Calu3 (cell line): ENCODE results near the gene OXSR1. TPM values are rescaled to one million over a fixed set of nuclear protein-coding genes. Genes with fewer than 3 reads are reported as not detected.
A peak's percentile ranks its signal among the peaks of the same experiment; 100 is the strongest.

Experiments used
- BruUV-seq: library from RNA; stranded (reverse); fragments of 400-500 nt; replicated peaks from 2 replicates; lab custom pipeline; 2021; lab: Mats Ljungman, UMichigan
- CTCF ChIA-PET: fragments of 300-600 bp; sonication (Branson Sonifier 250); formaldehyde crosslinking; loops from one replicate; lab custom pipeline; 2022; ENCODE audit warnings: antibody characterized with exemption; lab: Charles Lee
- DNase-seq: peaks from one replicate; pipeline ENCODE4 v3.0.0; 2022
- H3K27ac Mint-ChIP-seq: one replicate; pipeline ENCODE4 v1.8.0; 2022; ENCODE audit warnings: mixed read lengths; ENCODE audit not compliant: unreplicated experiment
- H3K27me3 Mint-ChIP-seq: one replicate; pipeline ENCODE4 v1.8.0; 2022; ENCODE audit warnings: mixed read lengths; ENCODE audit not compliant: unreplicated experiment
- H3K36me3 Mint-ChIP-seq: one replicate; pipeline ENCODE4 v1.8.0; 2022; ENCODE audit warnings: mild to moderate bottlenecking, moderate library complexity, mixed read lengths; ENCODE audit not compliant: insufficient read depth, unreplicated experiment
- H3K4me1 Mint-ChIP-seq: one replicate; pipeline ENCODE4 v1.8.0; 2022; ENCODE audit warnings: mild to moderate bottlenecking, low read depth, mixed read lengths; ENCODE audit not compliant: unreplicated experiment
- H3K4me3 Mint-ChIP-seq: one replicate; pipeline ENCODE4 v1.8.0; 2022; ENCODE audit warnings: mild to moderate bottlenecking, low read depth, moderate library complexity, mixed read lengths; ENCODE audit not compliant: unreplicated experiment
- H3K9me3 Mint-ChIP-seq: one replicate; pipeline ENCODE4 v1.8.0; 2022; ENCODE audit warnings: low read depth, mixed read lengths; ENCODE audit not compliant: unreplicated experiment
- CTCF ChIP-seq: fragments of 200-600 bp; IDR thresholded peaks from one replicate; pipeline ENCODE4 v1.8.0; 2022; ENCODE audit warnings: antibody characterized with exemption; ENCODE audit not compliant: unreplicated experiment
- intact Hi-C: fragments of 100-400 bp; cut with micrococcal nuclease; formaldehyde crosslinking; loops from one replicate; pipeline ENCODE4 v1.10.0; 2022; ENCODE audit not compliant: unreplicated experiment
- total RNA-seq: library from RNA; stranded (reverse); gene quantifications from 2 replicates; pipeline ENCODE4 v1.2.3, GENCODE V29; 2022

Gene OXSR1
- total RNA-seq, 1 experiment from 2014 or later = 50.4 TPM

GRCh38 chr3:38150780-38151528 is 14.4 kb upstream of the OXSR1 start:
- Mint-ChIP-seq H3K4me1 (peaks cover 30% of the 10 kb centered on the region), H3K9me3 (peaks cover 8% of the 10 kb centered on the region), H3K27ac (peak overlapping the region; percentile 91), H3K27me3 (no peaks in the 10 kb centered on the region), H3K4me3 (no peak overlapping the region), H3K36me3 (peaks cover 11% of the 10 kb centered on the region)
- intact Hi-C loops = no loop called here
- no peak for DNase-seq
- TF ChIP-seq CTCF = no peak
- CTCF ChIA-PET = interaction anchor here (1.8 kb wide), 1 partner anchor 14 kb away, joined by 17 read pairs; the partner anchor contains the start of gene OXSR1
- no TSS peak for BruUV-seq

- no peak overlapping the region for H3K4me3 Mint-ChIP-seq
- peaks cover 30% of the 10 kb centered on the region for H3K4me1 Mint-ChIP-seq
- peak overlapping the region; percentile 91 for H3K27ac Mint-ChIP-seq
- H3K36me3 Mint-ChIP-seq = peaks cover 11% of the 10 kb centered on the region
- DNase-seq = peak; percentile 51
- no peak for TF ChIP-seq CTCF
- H3K27me3 Mint-ChIP-seq = no peaks in the 10 kb centered on the region
- peaks cover 6% of the 10 kb centered on the region for H3K9me3 Mint-ChIP-seq
- BruUV-seq = no TSS peak
- intact Hi-C loops = no loop called here
- CTCF ChIA-PET = interaction anchor here (0.6 to 1.8 kb wide), 3 partner anchors 13 to 104 kb away, joined by 3 to 17 read pairs (median 4); partner anchors contain the start of gene OXSR1
Measured at GRCh38 chr3:38151667-38152265, 13.6 kb upstream of the OXSR1 start.

GRCh38 chr3:38152609-38153008 is 12.7 kb upstream of the OXSR1 start:
- no peak for TF ChIP-seq CTCF
- intact Hi-C loops = no loop called here
- no peak overlapping the region for H3K4me3 Mint-ChIP-seq
- no peaks in the 10 kb centered on the region for H3K27me3 Mint-ChIP-seq
- H3K36me3 Mint-ChIP-seq = peaks cover 11% of the 10 kb centered on the region
- peak overlapping the region; percentile 83 for H3K27ac Mint-ChIP-seq
- no TSS peak for BruUV-seq
- no peak for DNase-seq
- H3K4me1 Mint-ChIP-seq = peaks cover 30% of the 10 kb centered on the region
- CTCF ChIA-PET = interaction anchor here (0.6 to 1.8 kb wide), 2 partner anchors 13 to 103 kb away, joined by 4 to 17 read pairs; partner anchors contain the start of gene OXSR1
- no peaks in the 10 kb centered on the region for H3K9me3 Mint-ChIP-seq

- H3K36me3 Mint-ChIP-seq = peaks cover 11% of the 10 kb centered on the region
- no peak overlapping the region for H3K4me3 Mint-ChIP-seq
- DNase-seq = no peak
- intact Hi-C loops = no loop called here
- H3K27me3 Mint-ChIP-seq = no peaks in the 10 kb centered on the region
- TF ChIP-seq CTCF = no peak
- no peaks in the 10 kb centered on the region for H3K9me3 Mint-ChIP-seq
- CTCF ChIA-PET = interaction anchor here (0.9 to 2.4 kb wide), 2 partner anchors 10 to 12 kb away, joined by 4 to 10 read pairs; partner anchors contain the start of gene OXSR1
- peak overlapping the region; percentile 83 for H3K27ac Mint-ChIP-seq
- no TSS peak for BruUV-seq
- peaks cover 30% of the 10 kb centered on the region for H3K4me1 Mint-ChIP-seq
Measured at GRCh38 chr3:38153221-38153620, 12.1 kb upstream of the OXSR1 start.
